Activated CD4-positive, alpha-beta T cell treated with anti-CD3 and anti-CD28 coated beads, Interleukin-2, amount 50 U/mL, for 24 hours (primary cell): ENCODE measurements around the gene LRRC61.

Experiments used
- DNase-seq, 2 donors: peaks; one replicate each; pipeline ENCODE4 v3.0.0-alpha.2; 2020; ENCODE audit warnings: low read depth in 1 of 2, low spot score in 1 of 2

Gene LRRC61

GRCh38 chr7:150329331-150330120, 6.4 kb downstream of the LRRC61 start:
- DNase-seq: no peak

GRCh38 chr7:150330211-150330885, 7.2 kb downstream of the LRRC61 start:
- DNase-seq: no peak

- DNase-seq: no peak
Observed at GRCh38 chr7:150332852-150333635, 9.9 kb downstream of the LRRC61 start.

GRCh38 chr7:150333659-150334058, 10.5 kb downstream of the LRRC61 start:
- no peak for DNase-seq

GRCh38 chr7:150334108-150334507, 11.0 kb downstream of the LRRC61 start:
- no peak for DNase-seq

- DNase-seq: no peak
Observed at GRCh38 chr7:150335108-150335773, 12.1 kb downstream of the LRRC61 start.

GRCh38 chr7:150335774-150336112, 12.6 kb downstream of the LRRC61 start:
- no peak for DNase-seq

- DNase-seq: no peak
Observed at GRCh38 chr7:150336746-150337145, 13.6 kb downstream of the LRRC61 start.

- no peak for DNase-seq
Observed at GRCh38 chr7:150337179-150337578, 14.0 kb downstream of the LRRC61 start.

- no peak for DNase-seq
Observed at GRCh38 chr7:150337659-150338081, 14.5 kb downstream of the LRRC61 start.

- DNase-seq: no peak
Observed at GRCh38 chr7:150338166-150338829, 15.1 kb downstream of the LRRC61 start.

GRCh38 chr7:150339409-150339809, 16.3 kb downstream of the LRRC61 start:
- DNase-seq: no peak

- no peak for DNase-seq
Observed at GRCh38 chr7:150340024-150340749, 17.0 kb downstream of the LRRC61 start.

- DNase-seq: no peak
Observed at GRCh38 chr7:150340875-150341262, 17.7 kb downstream of the LRRC61 start.

GRCh38 chr7:150341263-150342120, 18.3 kb downstream of the LRRC61 start, which contains the start of gene RARRES2:
Gene RARRES2 (minus strand): TSS chr7:150341629. CDS start chr7:150340609, 1,020 bp downstream.
- no peak for DNase-seq

- no peak for DNase-seq
Observed at GRCh38 chr7:150342121-150342408, 18.9 kb downstream of the LRRC61 start.

- DNase-seq: no peak
Observed at GRCh38 chr7:150343225-150343624, 20.1 kb downstream of the LRRC61 start.

GRCh38 chr7:150344299-150344698, 21.1 kb downstream of the LRRC61 start:
- no peak for DNase-seq

- DNase-seq: no peak
Observed at GRCh38 chr7:150345012-150345411, 21.9 kb downstream of the LRRC61 start.
